HUES48 (cell line): Measurements from ENCODE around the gene ARHGEF17.

Experiments
- H3K27ac ChIP-seq: one replicate; pipeline ENCODE4 v1.7.0; 2013; ENCODE audit warnings: low read depth, low read length, inconsistent platforms
- H3K27me3 ChIP-seq: 2 replicates; pipeline ENCODE4 v1.6.1; 2013; ENCODE audit warnings: mild to moderate bottlenecking, low read length; ENCODE audit not compliant: control insufficient read depth, insufficient read depth
- H3K36me3 ChIP-seq: 2 replicates; pipeline ENCODE4 v1.6.1; 2013; ENCODE audit warnings: low read length; ENCODE audit not compliant: control insufficient read depth, insufficient read depth
- H3K4me1 ChIP-seq: 2 replicates; pipeline ENCODE4 v1.6.1; 2013; ENCODE audit warnings: mild to moderate bottlenecking, low read length; ENCODE audit not compliant: control insufficient read depth, insufficient read depth
- H3K4me3 ChIP-seq: 2 replicates; pipeline ENCODE4 v1.5.1; 2013; ENCODE audit warnings: mild to moderate bottlenecking, low read depth, low read length
- H3K9ac ChIP-seq: 2 replicates; pipeline ENCODE4 v1.6.1; 2013; ENCODE audit warnings: mild to moderate bottlenecking, low read depth, low read length, moderate library complexity
- H3K9me3 ChIP-seq: 2 replicates; pipeline ENCODE4 v1.6.1; 2013; ENCODE audit warnings: low read length; ENCODE audit not compliant: control insufficient read depth, insufficient read depth

ARHGEF17 gene

GRCh38 chr11:73405146-73405510, 97.1 kb downstream of the ARHGEF17 start:
- Histone ChIP-seq H3K36me3 (peaks cover 23% of the 10 kb centered on the region), H3K4me1 (0 out of 2 replicates have a peak, but pooled peaks cover 9% of the 10 kb centered on the region), H3K9me3 (no peaks in the 10 kb centered on the region), H3K27me3 (no peaks in the 10 kb centered on the region), H3K9ac (no peak overlapping the region), H3K4me3 (no peak overlapping the region), H3K27ac (no peak overlapping the region)

- Histone ChIP-seq H3K27ac (no peak overlapping the region), H3K9me3 (no peaks in the 10 kb centered on the region), H3K36me3 (peaks cover 32% of the 10 kb centered on the region), H3K4me1 (0 out of 2 replicates have a peak, but pooled peaks cover 9% of the 10 kb centered on the region), H3K9ac (no peak overlapping the region), H3K27me3 (no peaks in the 10 kb centered on the region), H3K4me3 (no peak overlapping the region)
Observed at GRCh38 chr11:73406131-73406530, 98.1 kb downstream of the ARHGEF17 start.

- Histone ChIP-seq H3K27me3 (no peaks in the 10 kb centered on the region), H3K4me1 (0 out of 2 replicates have a peak, but pooled peaks cover 9% of the 10 kb centered on the region), H3K4me3 (no peak overlapping the region), H3K9me3 (no peaks in the 10 kb centered on the region), H3K36me3 (peaks cover 32% of the 10 kb centered on the region), H3K27ac (no peak overlapping the region), H3K9ac (no peak overlapping the region)
Observed at GRCh38 chr11:73406619-73407018, 98.5 kb downstream of the ARHGEF17 start.

GRCh38 chr11:73409431-73409830, 101.4 kb downstream of the ARHGEF17 start:
- H3K4me3 ChIP-seq: no peak overlapping the region
- peaks cover 32% of the 10 kb centered on the region for H3K36me3 ChIP-seq
- no peaks in the 10 kb centered on the region for H3K4me1 ChIP-seq
- no peaks in the 10 kb centered on the region for H3K9me3 ChIP-seq
- no peak overlapping the region for H3K9ac ChIP-seq
- no peak overlapping the region for H3K27ac ChIP-seq
- H3K27me3 ChIP-seq: no peaks in the 10 kb centered on the region

GRCh38 chr11:73410627-73411026, 102.6 kb downstream of the ARHGEF17 start:
- Histone ChIP-seq H3K4me3 (no peak overlapping the region), H3K9ac (no peak overlapping the region), H3K36me3 (peaks cover 32% of the 10 kb centered on the region), H3K27me3 (no peaks in the 10 kb centered on the region), H3K4me1 (no peaks in the 10 kb centered on the region), H3K9me3 (no peaks in the 10 kb centered on the region), H3K27ac (no peak overlapping the region)

GRCh38 chr11:73411031-73411430, 103.0 kb downstream of the ARHGEF17 start:
- H3K9ac ChIP-seq: no peak overlapping the region
- no peak overlapping the region for H3K4me3 ChIP-seq
- no peaks in the 10 kb centered on the region for H3K4me1 ChIP-seq
- H3K9me3 ChIP-seq: no peaks in the 10 kb centered on the region
- no peak overlapping the region for H3K27ac ChIP-seq
- peaks cover 32% of the 10 kb centered on the region for H3K36me3 ChIP-seq
- no peaks in the 10 kb centered on the region for H3K27me3 ChIP-seq

- no peaks in the 10 kb centered on the region for H3K27me3 ChIP-seq
- no peak overlapping the region for H3K4me3 ChIP-seq
- H3K9me3 ChIP-seq: no peaks in the 10 kb centered on the region
- H3K4me1 ChIP-seq: no peaks in the 10 kb centered on the region
- no peak overlapping the region for H3K9ac ChIP-seq
- peaks cover 25% of the 10 kb centered on the region for H3K36me3 ChIP-seq
- H3K27ac ChIP-seq: no peak overlapping the region
Observed at GRCh38 chr11:73412308-73412707, 104.2 kb downstream of the ARHGEF17 start.

- peaks cover 26% of the 10 kb centered on the region for H3K36me3 ChIP-seq
- H3K4me1 ChIP-seq: no peaks in the 10 kb centered on the region
- H3K4me3 ChIP-seq: no peak overlapping the region
- no peak overlapping the region for H3K27ac ChIP-seq
- H3K9me3 ChIP-seq: no peaks in the 10 kb centered on the region
- no peak overlapping the region for H3K9ac ChIP-seq
- no peaks in the 10 kb centered on the region for H3K27me3 ChIP-seq
Observed at GRCh38 chr11:73413256-73413655, 105.2 kb downstream of the ARHGEF17 start.

GRCh38 chr11:73414977-73415651, 107.0 kb downstream of the ARHGEF17 start:
- Histone ChIP-seq H3K4me1 (no peaks in the 10 kb centered on the region), H3K27ac (no peak overlapping the region), H3K9me3 (no peaks in the 10 kb centered on the region), H3K27me3 (no peaks in the 10 kb centered on the region), H3K36me3 (peaks cover 12% of the 10 kb centered on the region), H3K9ac (no peak overlapping the region), H3K4me3 (no peak overlapping the region)

GRCh38 chr11:73415854-73416615, 108.0 kb downstream of the ARHGEF17 start:
- Histone ChIP-seq H3K4me3 (no peak overlapping the region), H3K9ac (no peak overlapping the region), H3K36me3 (peaks cover 5% of the 10 kb centered on the region), H3K27ac (no peak overlapping the region), H3K27me3 (no peaks in the 10 kb centered on the region), H3K9me3 (no peaks in the 10 kb centered on the region), H3K4me1 (no peaks in the 10 kb centered on the region)

- H3K9me3 ChIP-seq: no peaks in the 10 kb centered on the region
- no peak overlapping the region for H3K9ac ChIP-seq
- no peak overlapping the region for H3K4me3 ChIP-seq
- peaks cover 4% of the 10 kb centered on the region for H3K36me3 ChIP-seq
- no peak overlapping the region for H3K27ac ChIP-seq
- no peaks in the 10 kb centered on the region for H3K27me3 ChIP-seq
- H3K4me1 ChIP-seq: no peaks in the 10 kb centered on the region
Observed at GRCh38 chr11:73416786-73417185, 108.7 kb downstream of the ARHGEF17 start.
